ENCODE measurements around the gene DDN. TPM values are rescaled to one million over a fixed set of nuclear protein-coding genes. Genes with fewer than 3 reads are reported as not detected.

The DDN gene
- total RNA-seq, 1 donor from 2014 or later, result 0.44 TPM

- H3K9me3 Mint-ChIP-seq, result no peaks in the 10 kb centered on the region
- peaks cover 61% of the 10 kb centered on the region for H3K36me3 Mint-ChIP-seq (ENCODE audit: low read depth)
- POLR2A ChIA-PET, result no interaction called here
- H3K27ac Mint-ChIP-seq, result no peak overlapping the region
- ATAC-seq (ENCODE audit: low read depth) (no peak), DNase-seq (no peak)
- no peaks in the 10 kb centered on the region for H3K4me1 Mint-ChIP-seq
- TF ChIP-seq CTCF (IDR thresholded peaks at IDR 0.05), result no peak
- intact Hi-C loops (cut with micrococcal nuclease), result no loop called here
- H3K27me3 Mint-ChIP-seq, result no peaks in the 10 kb centered on the region
- CTCF ChIA-PET, result no interaction called here
- H3K4me3 Mint-ChIP-seq, result no peak overlapping the region
These were observed 9.8 kb upstream of the DDN start for GRCh38 chr12:49008943-49009342.

- POLR2A ChIA-PET, result interaction anchor here (1.2 kb wide), 1 partner anchor 110 kb away, joined by 3 read pairs; the partner anchor contains the start of gene LMBR1L
- H3K4me3 Mint-ChIP-seq, result no peak overlapping the region
- no peak for TF ChIP-seq CTCF (IDR thresholded peaks at IDR 0.05)
These were observed 1.2 kb upstream of the DDN start for GRCh38 chr12:49000346-49000745.

GRCh38 chr12:48998497-48999353 is 450 bp downstream of the DDN start:
- H3K27ac Mint-ChIP-seq, result no peak overlapping the region
- ATAC-seq (ENCODE audit: low read depth), result peak; percentile 5
- H3K27me3 Mint-ChIP-seq, result peaks cover 21% of the 10 kb centered on the region
- DNase-seq, result no peak
- intact Hi-C loops (cut with micrococcal nuclease), result loop anchor here (1.0 to 10.0 kb wide), 3 partner anchors 62 to 346 kb away; partner anchors contain the start of genes DNAJC22 and KMT2D
- H3K4me1 Mint-ChIP-seq, result peaks cover 43% of the 10 kb centered on the region
- H3K4me3 Mint-ChIP-seq, result peak overlapping the region; percentile 72
- no peak for TF ChIP-seq CTCF (IDR thresholded peaks at IDR 0.05)
- CTCF ChIA-PET, result interaction anchor here (0.9 to 4.5 kb wide), 10 partner anchors 11 to 146 kb away, joined by 3 to 26 read pairs (median 16); partner anchors contain the start of genes ARF3, FKBP11 and WNT1
- H3K36me3 Mint-ChIP-seq (ENCODE audit: low read depth), result peaks cover 26% of the 10 kb centered on the region
- no peaks in the 10 kb centered on the region for H3K9me3 Mint-ChIP-seq
- POLR2A ChIA-PET, result interaction anchor here (0.6 to 4.0 kb wide), 12 partner anchors 19 to 624 kb away, joined by 3 to 24 read pairs (median 6); partner anchors contain the start of genes ARF3, DDX23, KANSL2 and KMT2D

More at GRCh38 chr12:49000346-49000745, 1.2 kb upstream of the DDN start:
- intact Hi-C loops (cut with micrococcal nuclease), result no loop called here
- ATAC-seq (ENCODE audit: low read depth) (no peak), DNase-seq (no peak)
- peaks cover 43% of the 10 kb centered on the region for H3K36me3 Mint-ChIP-seq (ENCODE audit: low read depth)
- H3K4me1 Mint-ChIP-seq, result peaks cover 38% of the 10 kb centered on the region
- CTCF ChIA-PET, result interaction anchor here (1.0 kb wide), 1 partner anchor 21 kb away, joined by 3 read pairs; no protein-coding TSS in a partner anchor
- no peak overlapping the region for H3K27ac Mint-ChIP-seq
- no peaks in the 10 kb centered on the region for H3K9me3 Mint-ChIP-seq
- peaks cover 10% of the 10 kb centered on the region for H3K27me3 Mint-ChIP-seq

- peaks cover 24% of the 10 kb centered on the region for H3K27me3 Mint-ChIP-seq
- DNase-seq (peak; percentile 68), ATAC-seq (ENCODE audit: low read depth) (peak; percentile 56)
- no peaks in the 10 kb centered on the region for H3K9me3 Mint-ChIP-seq
- intact Hi-C loops (cut with micrococcal nuclease), result loop anchor here (1.0 to 10.0 kb wide), 5 partner anchors 20 to 347 kb away; partner anchors contain the start of genes DNAJC22, KMT2D and PRKAG1
- peak overlapping the region; percentile 77 for H3K4me3 Mint-ChIP-seq
- ChIA-PET POLR2A (interaction anchor here (0.6 to 4.0 kb wide), 11 partner anchors 19 to 316 kb away, joined by 3 to 24 read pairs (median 5); partner anchors contain the start of genes ARF3, DDX23, KANSL2 and KMT2D), CTCF (interaction anchor here (0.9 to 4.5 kb wide), 16 partner anchors 11 to 239 kb away, joined by 3 to 26 read pairs (median 8); partner anchors contain the start of genes ARF3, FKBP11 and WNT1)
- H3K4me1 Mint-ChIP-seq, result peaks cover 43% of the 10 kb centered on the region
- H3K27ac Mint-ChIP-seq, result no peak overlapping the region
- H3K36me3 Mint-ChIP-seq (ENCODE audit: low read depth), result peaks cover 18% of the 10 kb centered on the region
- no peak for TF ChIP-seq CTCF (IDR thresholded peaks at IDR 0.05)
These were observed 1.3 kb downstream of the DDN start for GRCh38 chr12:48997719-48998496.

Measured in activated B cell treated with CpG ODN at 0.5 μM for 24 hours (primary cell).